Nephron progenitor cell (in vitro differentiated cells): Measurements from ENCODE around the gene MACROD2.

ENCODE experiments used
- DNase-seq: peaks from one replicate; pipeline ENCODE4 v3.0.0; 2021
- H3K27ac Mint-ChIP-seq: 2 replicates; pipeline ENCODE4 v1.8.0; 2021; ENCODE audit warnings: mild to moderate bottlenecking, moderate library complexity, mixed read lengths
- H3K27me3 Mint-ChIP-seq: 2 replicates; pipeline ENCODE4 v1.8.0; 2021; ENCODE audit warnings: mild to moderate bottlenecking, low read depth, mixed read lengths; ENCODE audit not compliant: poor library complexity
- H3K36me3 Mint-ChIP-seq: 2 replicates; pipeline ENCODE4 v1.8.0; 2021; ENCODE audit warnings: low read depth, mixed read lengths
- H3K4me1 Mint-ChIP-seq: 2 replicates; pipeline ENCODE4 v1.8.0; 2021; ENCODE audit warnings: mixed read lengths
- H3K4me3 Mint-ChIP-seq: 2 replicates; pipeline ENCODE4 v1.8.0; 2021; ENCODE audit warnings: mild to moderate bottlenecking, moderate library complexity, mixed read lengths
- H3K9me3 Mint-ChIP-seq: 2 replicates; pipeline ENCODE4 v1.8.0; 2021; ENCODE audit warnings: mild to moderate bottlenecking, moderate library complexity, mixed read lengths
- CTCF ChIP-seq: fragments of 200-600 bp; sonication (generic); IDR thresholded peaks from 2 replicates; pipeline ENCODE4 v1.5.0; 2021; ENCODE audit warnings: antibody characterized with exemption

The MACROD2 gene

DNA sequence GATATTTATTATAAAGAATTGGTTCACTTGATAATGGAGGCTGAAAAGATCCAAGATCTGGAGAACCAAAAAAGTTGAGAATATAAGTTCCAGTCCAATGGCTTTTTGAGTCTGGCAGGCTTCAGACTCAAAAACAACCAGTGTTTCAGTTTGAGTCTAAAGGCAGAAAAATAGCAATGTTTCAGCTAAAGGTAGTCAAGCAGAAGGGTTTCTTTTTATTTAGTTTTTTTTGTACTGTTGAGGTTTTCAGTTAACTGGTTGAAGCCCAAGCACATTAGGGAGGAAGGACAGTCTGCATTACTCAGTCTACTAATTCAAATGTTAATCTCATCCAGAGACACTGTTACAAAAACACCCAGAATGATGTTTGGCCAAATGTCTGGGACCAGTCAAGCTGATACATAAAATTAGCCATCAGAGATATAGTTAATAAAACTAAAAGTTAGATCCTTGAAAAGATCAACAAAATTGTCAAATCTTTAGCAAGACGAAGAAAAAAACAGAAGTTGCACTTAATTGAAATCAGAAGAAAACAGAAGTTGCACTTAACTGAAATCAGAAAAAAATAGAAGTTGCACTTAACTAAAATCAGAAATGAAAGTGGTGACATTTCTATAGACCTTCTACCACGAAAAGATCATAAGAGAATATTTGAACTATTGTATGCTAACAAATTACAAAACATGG is 1322.4 kb downstream of the MACROD2 start:
- DNase-seq, result no peak

GRCh38 chr20:15318682-15319081 is 1323.4 kb downstream of the MACROD2 start:
- no peaks in the 10 kb centered on the region for H3K27me3 Mint-ChIP-seq
- no peaks in the 10 kb centered on the region for H3K4me1 Mint-ChIP-seq
- H3K36me3 Mint-ChIP-seq, result no peaks in the 10 kb centered on the region
- H3K4me3 Mint-ChIP-seq, result no peak overlapping the region
- no peak for TF ChIP-seq CTCF
- DNase-seq, result no peak
- H3K27ac Mint-ChIP-seq, result no peak overlapping the region
- H3K9me3 Mint-ChIP-seq, result no peaks in the 10 kb centered on the region

More for the DNA sequence above, 1322.4 kb downstream of the MACROD2 start:
- Mint-ChIP-seq H3K36me3 (no peaks in the 10 kb centered on the region), H3K4me1 (no peaks in the 10 kb centered on the region), H3K27ac (no peak overlapping the region), H3K9me3 (no peaks in the 10 kb centered on the region), H3K4me3 (no peak overlapping the region), H3K27me3 (no peaks in the 10 kb centered on the region)
- no peak for TF ChIP-seq CTCF

GRCh38 chr20:15319439-15319838 is 1324.1 kb downstream of the MACROD2 start:
- no peaks in the 10 kb centered on the region for H3K36me3 Mint-ChIP-seq
- H3K4me1 Mint-ChIP-seq, result no peaks in the 10 kb centered on the region
- H3K9me3 Mint-ChIP-seq, result no peaks in the 10 kb centered on the region
- H3K4me3 Mint-ChIP-seq, result no peak overlapping the region
- no peaks in the 10 kb centered on the region for H3K27me3 Mint-ChIP-seq
- TF ChIP-seq CTCF, result no peak
- H3K27ac Mint-ChIP-seq, result no peak overlapping the region
- no peak for DNase-seq

GRCh38 chr20:15320941-15321340 is 1325.6 kb downstream of the MACROD2 start:
- TF ChIP-seq CTCF, result no peak
- H3K9me3 Mint-ChIP-seq, result no peaks in the 10 kb centered on the region
- no peak for DNase-seq
- H3K4me1 Mint-ChIP-seq, result no peaks in the 10 kb centered on the region
- H3K27me3 Mint-ChIP-seq, result no peaks in the 10 kb centered on the region
- H3K36me3 Mint-ChIP-seq, result no peaks in the 10 kb centered on the region
- H3K4me3 Mint-ChIP-seq, result no peak overlapping the region
- H3K27ac Mint-ChIP-seq, result no peak overlapping the region

DNA sequence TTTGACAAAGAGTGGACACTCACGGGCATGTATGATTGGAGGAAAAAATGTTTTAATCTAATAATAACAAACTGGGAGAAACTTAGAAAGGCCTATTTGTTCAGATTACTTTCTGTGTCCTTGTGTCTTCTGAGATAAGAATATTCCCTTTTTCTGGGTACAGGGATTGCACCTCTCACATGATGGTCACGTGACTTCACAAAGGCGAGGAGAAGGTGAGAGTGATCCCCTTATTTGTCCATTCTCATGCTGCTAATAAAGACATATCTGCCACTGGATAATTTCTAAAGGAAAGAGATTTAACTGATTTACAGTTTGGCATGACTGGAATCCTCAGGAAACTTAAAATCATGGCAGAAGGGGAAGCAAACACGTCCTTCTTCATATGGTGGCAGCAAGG is 1331.8 kb downstream of the MACROD2 start:
- TF ChIP-seq CTCF, result no peak
- H3K27ac Mint-ChIP-seq, result no peak overlapping the region
- DNase-seq, result no peak

DNA sequence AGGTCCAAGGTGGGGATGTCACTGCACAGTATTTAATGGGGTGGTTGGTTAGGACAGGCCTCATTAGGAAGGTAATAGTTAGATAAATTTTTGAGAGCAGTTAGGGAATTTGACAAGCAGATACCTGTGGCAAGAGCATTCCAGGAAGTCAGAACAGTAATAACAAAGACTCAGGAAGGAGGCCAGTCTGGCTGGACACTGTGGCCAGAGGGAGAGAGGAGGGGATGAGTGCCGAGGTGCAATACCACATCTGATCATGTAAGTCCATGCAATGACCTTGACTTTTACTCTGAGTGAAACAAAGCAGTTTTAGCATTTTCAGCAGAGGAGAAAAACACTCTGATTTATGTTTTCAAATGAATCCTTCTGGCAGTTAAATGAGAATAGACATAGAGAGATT is 1332.8 kb downstream of the MACROD2 start:
- no peaks in the 10 kb centered on the region for H3K4me1 Mint-ChIP-seq
- no peak overlapping the region for H3K27ac Mint-ChIP-seq
- DNase-seq, result no peak
- no peaks in the 10 kb centered on the region for H3K36me3 Mint-ChIP-seq
- no peak overlapping the region for H3K4me3 Mint-ChIP-seq
- H3K27me3 Mint-ChIP-seq, result peaks cover 3% of the 10 kb centered on the region
- H3K9me3 Mint-ChIP-seq, result no peaks in the 10 kb centered on the region
- TF ChIP-seq CTCF, result no peak

More for the DNA sequence above, 1331.8 kb downstream of the MACROD2 start:
- H3K4me3 Mint-ChIP-seq, result no peak overlapping the region
- H3K9me3 Mint-ChIP-seq, result no peaks in the 10 kb centered on the region
- no peaks in the 10 kb centered on the region for H3K4me1 Mint-ChIP-seq
- H3K27me3 Mint-ChIP-seq, result peaks cover 3% of the 10 kb centered on the region
- H3K36me3 Mint-ChIP-seq, result no peaks in the 10 kb centered on the region
